HPDE6-E6E7 (cell line): ENCODE measurements around the gene MGLL.
A peak's percentile ranks its signal among the peaks of the same experiment; 100 is the strongest.

Experiments used
- DNase-seq: peaks from one replicate; pipeline ENCODE4 v3.0.0; 2011; ENCODE audit warnings: missing footprints; ENCODE audit errors: extremely low spot score

Gene MGLL

GRCh38 chr3:127741690-127742089 is 80.6 kb downstream of the MGLL start:
- no peak for DNase-seq

DNA sequence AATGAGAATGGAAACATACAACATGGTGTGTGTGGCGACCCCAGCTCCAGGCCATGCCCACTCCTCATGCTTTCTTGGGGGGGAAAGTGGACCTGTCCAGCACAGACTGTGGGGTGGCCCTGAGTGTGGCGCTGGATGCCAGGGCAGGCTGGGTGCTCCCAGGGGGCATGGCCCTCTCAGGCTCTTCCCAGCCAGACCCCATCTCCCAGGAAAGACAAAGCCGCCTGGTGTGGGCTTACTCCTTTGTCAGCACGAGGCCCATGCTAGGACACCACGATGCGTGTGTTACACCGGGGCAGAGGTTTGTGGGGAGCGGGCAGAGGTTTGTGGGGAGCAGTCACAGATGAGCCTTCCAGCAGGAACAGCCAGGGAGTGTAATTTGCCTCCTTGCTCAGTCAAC is 81.1 kb downstream of the MGLL start:
- DNase-seq, result no peak

DNA sequence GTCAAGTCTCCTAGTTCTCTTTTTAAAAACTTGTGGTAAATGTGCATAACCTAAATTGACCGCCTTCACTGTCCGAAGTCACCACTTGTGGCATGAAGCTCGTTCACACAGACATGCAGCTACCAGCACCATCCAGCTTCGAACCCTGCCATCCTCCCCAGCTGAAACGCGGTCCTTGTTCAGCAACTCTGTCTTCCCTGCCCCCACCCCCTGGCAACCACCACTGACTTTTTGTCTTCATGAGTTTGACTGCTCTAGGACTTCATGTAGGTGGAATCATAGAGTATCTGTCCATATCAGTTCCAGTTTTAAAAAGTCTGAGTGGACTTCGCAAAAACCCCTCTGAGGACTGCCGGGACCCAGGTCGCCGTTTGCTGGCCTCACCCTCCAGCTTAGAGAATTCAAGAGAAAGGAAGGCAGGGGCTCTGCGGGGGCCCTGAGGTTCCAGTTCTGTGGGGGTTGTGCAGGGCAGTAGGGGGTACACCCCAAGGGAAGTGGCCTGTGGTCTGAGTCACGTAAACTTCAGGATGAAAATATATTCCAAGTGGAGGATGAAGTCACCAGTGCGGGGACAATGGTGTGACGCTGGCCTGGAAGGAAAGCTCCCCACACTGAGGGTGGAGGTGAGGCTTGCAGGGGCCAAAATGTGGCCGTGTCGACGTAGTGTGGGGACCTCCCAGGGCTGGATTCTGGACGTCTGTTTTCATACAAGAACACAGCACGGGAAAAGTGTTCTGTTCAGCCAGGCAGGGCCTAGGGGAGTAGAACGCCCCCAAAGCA is 82.0 kb downstream of the MGLL start:
- no peak for DNase-seq

DNA sequence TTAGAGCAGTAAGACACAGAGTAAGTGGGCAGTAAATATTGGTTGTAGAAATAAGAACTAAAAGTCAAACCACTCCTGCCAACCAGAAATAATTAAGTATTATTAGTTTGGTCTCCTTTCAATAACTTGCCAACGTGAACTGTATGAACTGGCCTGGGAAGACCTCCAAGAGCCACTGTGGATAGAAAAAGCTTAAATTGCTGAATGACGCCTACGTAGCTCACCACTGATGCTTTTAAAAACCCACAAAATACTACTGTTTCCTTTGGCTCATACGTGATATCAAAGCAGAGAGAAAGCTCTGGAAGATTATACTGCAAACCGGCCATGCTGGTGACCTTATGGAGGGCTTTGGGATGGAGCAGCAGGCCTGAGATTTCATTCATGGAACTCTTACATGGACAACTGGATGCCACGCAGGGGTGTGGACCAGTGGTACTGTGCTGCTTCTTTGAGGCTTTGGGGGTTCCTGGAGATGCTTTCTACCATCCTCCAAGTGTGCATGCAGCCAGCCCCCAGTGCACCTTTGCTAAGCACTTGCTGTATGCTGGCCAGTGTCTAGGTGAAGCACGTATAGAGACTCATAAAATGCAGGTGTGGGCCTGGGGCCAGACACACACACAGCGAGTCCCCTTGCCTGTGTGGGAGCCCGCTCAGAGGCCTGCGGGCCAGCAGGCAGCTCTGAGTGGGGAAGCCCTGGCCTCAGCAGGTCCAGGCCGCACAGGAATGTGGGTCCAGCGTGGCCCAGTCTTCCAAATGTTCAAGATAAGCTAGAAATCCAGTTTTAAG is 82.8 kb downstream of the MGLL start:
- no peak for DNase-seq

- DNase-seq, result no peak
These were observed 84.0 kb downstream of the MGLL start for GRCh38 chr3:127738192-127738840.

DNA sequence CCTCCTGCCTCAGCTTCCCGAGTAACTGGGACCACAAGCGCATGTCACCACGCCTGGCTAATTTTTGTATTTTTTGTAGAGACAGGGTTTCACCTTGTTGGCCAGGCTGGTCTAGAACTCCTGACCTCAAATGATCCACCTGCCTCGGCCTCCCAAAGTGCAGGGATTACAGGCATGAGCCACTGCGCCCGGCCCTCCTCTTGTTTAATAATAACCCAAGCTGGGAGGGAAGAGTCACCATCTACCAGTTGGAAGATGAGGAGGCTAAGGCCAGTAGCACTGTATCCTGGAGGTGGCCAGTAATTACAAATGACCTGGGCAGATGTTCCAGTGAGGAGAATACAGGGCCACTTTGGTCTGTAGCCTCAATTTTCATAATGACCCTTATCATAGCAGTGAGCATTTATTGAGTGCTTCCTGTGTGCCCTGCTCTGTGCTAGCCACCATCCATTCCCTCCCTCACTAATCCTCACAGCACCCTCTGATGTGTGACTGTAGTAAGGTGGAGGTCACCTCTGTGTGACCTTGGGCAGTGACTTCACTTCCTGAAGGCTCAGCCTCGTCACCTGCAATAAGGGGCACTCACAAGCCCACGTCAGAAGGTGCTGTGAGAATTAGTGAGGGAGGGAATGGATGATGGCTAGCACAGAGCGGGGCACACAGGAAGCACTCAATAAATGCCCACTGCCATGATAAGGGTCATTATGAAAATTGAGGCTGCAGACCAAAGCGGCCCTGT is 85.3 kb downstream of the MGLL start:
- DNase-seq, result no peak

- DNase-seq, result peak; percentile 39
These were observed 86.3 kb downstream of the MGLL start for GRCh38 chr3:127735767-127736693.

DNA sequence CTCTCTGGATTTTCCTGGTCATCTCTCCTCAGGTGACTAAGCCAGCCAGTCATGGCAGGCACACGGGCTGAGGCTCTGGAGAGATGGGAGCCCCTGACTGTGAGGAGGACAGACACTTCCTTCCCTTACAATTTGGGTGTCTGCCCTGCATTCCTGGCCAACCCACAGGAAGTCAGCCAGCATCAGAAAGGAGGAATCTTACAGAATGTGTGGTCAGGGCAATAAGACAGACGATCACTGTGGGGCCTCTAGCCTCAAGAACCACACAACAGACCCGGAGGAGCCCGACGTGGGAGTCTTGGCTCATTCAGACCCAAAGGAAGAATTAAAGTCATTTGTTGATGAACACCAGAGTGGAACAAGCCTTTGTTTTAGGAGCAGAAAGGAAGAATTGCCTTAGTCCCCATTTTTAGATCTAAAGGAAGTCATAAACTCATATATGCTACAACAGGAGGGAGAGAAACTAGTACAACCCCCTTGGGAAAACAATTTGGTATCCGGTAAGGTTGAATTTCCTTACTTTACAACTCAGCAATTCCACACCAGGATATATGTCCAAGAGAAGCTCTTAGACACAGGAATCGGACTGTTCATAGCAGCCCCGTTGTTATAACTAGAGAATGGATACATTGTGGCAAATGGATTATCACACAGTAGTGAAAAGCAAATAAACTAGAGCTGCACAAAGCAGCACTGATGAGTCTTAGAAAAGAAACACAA is 87.4 kb downstream of the MGLL start:
- peak; percentile 22 for DNase-seq

DNA sequence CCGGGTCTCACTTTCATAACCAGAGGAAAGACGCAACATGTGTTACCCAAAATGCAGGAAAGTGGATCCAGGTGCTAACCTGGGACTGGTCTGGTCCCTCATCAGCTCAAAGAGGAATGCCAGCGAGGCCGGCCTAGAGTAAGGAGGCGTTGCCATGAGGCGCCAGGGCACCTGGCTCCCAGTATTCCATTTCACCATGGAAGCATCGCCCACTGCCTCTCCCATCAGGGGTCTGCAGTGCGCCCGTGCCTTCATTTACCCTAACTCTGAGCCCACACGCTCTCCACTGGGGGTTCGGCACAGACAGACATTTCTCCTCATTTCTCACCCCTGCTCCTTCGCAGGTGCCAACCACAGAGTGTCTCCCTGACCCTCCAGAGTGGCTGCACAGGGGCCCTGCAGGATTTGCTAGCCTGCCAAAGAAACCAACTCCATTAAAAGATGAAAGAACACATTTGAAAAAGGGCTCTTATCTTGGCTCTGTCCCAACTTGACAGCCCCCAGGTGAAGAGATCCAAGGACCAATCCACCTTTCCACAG is 88.1 kb downstream of the MGLL start:
- DNase-seq, result no peak

DNA sequence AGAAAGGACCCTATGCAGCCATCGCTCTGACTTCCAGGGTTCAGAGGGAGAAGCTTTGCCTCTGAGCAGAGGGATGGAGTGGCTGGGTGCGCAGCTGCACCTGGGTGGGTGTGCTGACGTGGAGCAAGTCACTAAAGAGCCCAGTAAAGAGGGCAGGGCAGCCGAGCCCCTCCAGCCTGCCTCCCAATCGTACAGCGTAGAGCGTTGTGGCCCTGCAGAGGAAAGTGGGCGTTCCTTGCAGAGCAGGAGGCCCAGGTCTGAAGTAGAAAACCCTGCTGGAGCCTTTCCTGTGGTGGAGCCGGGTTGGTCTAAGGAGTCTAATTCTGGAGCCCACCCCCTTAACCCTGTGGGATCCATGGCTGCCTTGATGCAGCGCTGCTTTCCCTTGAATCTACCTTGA is 88.5 kb downstream of the MGLL start:
- DNase-seq, result no peak

- DNase-seq, result no peak
These were observed 89.4 kb downstream of the MGLL start for GRCh38 chr3:127732879-127733350.

DNA sequence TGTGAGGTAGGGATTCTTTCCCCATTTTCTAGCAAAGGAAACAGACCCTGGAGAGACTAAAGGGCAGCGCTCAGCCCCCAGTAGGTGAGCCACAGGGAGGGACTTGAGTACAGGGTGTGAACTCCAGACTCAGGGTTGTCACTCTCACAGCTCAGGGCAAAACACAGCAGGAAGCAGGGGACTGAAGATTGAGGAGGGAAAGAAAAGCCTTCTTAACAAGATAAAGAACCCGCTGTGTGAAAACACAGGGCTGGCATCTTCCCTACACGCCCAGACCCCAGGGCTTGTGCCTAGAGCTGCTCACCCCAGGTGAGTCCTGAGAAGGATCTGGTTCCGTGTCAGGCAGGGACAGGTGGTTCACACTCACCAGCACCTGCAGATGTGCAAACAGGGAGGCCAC is 90.0 kb downstream of the MGLL start:
- DNase-seq, result no peak

DNA sequence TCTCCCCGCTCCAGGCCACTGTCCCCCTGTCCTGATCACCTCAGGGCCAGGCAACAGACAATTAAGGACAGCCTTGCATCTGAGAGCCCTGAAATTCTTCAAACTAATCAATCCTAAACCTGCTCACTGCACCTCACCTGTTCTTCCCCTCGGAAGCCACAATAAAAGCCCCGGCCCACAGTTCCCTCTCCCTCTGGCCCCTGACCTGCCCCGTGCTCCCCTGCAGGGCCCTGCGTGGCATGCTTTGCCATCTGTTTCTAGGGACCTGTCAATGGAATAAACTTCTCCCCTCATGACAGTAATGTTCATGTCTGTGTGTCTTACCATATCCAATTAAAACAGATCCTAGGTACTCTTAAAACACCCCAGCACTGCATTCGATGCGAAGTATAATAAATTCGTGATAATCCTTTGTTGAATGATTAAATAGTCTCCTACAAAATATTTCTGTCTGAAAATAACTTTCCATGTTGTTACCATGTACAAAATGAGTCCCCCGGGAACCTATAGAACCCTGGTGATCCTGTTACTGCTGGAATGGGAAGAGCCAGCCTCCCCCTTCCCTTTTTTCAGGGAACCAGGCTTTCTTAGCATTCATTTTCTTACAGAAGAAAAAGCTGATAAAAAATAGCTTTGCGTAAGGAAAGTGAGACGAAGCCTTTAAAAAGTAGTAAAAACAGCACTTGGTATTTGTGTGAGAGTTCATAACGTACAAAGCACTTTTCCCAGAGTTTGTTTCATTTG is 90.6 kb downstream of the MGLL start:
- DNase-seq, result no peak

DNA sequence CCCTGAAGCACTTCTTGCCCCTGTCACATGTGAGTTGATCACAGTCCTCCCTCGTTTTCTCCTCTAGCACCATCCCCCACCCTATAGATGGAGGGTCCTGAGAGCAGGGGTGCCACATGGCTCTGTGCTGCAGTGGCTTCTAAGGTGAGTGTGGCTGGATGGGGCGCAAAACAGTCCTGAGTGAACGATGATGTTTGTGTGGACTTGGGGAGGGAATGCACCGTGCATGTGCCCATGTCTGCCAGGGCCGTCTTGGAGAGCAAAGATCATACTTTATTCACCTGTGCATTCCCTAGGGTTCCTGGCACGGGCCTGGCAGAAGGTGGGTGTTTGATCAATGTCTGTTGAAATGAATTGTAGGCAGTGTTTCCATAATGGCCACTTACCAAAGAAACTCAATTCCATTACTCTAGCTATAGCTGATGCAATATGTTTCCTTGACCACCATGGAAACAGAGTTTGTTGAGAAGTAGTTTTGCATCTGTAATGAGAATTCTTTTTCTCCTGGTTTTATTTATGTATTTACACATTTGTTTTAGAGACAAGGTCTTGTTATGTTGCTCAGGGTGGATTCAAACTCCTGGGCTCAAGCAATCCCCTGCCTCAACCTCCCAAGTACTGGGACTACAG is 91.5 kb downstream of the MGLL start:
- no peak for DNase-seq

DNA sequence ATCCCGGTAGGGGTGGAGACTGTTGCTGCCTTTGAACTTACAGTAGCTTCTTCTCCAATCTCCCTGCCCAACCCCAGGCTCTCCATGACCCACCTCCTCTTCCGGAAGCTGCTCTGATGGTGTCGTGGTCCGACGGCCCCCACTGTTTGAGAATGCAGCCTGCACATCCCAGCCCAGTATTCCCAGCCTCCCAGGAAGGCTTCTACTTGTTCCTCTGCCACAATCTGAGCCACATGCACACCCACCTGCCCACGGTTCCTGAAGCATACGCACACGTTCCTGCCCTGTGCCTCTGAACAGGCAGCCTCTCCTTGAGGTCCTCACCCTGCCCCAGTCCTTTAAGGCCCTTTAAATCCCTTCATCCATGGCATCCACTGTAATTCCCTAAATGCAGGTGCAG is 92.1 kb downstream of the MGLL start:
- DNase-seq, result no peak

- DNase-seq, result no peak
These were observed 92.7 kb downstream of the MGLL start for GRCh38 chr3:127729556-127730056.

DNA sequence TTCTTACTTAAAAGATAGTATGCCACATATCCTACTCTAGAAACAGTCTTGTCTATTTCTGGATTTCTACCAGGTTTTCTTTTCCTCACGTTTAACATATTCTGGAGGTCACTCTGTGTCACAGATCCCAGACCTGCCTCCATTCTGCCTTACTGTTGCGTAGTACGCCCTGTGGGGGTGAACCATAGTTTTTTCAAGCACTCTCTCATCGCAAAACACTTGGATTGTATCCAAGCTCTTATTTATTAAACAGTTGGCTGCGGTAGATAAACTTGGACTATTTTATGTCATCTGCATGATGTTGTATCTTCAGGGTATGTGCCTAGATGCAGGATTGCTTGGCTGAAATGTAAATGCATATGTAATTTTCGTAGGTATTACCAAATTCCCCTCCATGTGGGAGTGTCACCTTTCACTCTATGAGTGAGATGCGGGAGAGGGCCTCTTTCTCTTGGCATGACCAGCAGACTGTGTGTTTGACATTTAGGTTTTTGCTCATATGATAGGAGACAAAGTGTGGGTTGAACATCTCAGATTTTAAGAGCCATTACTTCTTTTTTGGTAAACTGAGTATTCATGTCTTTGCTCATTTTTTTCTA is 93.8 kb downstream of the MGLL start:
- no peak for DNase-seq

GRCh38 chr3:127726894-127727293 is 95.4 kb downstream of the MGLL start:
- DNase-seq, result no peak
